Left cardiac atrium (tissue), 4 donors: ENCODE data around the gene PCGF2. TPM values are rescaled to one million over a fixed set of nuclear protein-coding genes. Genes with fewer than 3 reads are reported as not detected.
"Not testable (repeated sequence)": the region's sequence is repeated elsewhere in the genome, so short reads cannot be mapped to it uniquely, and the experiment has no call there.

Experiments
- ATAC-seq, 2 donors: fragments of 200-7000 bp; cut with Tn5 transposase; one replicate each; pipeline ENCODE4 v1.9.1; 2020; ENCODE audit warnings: mild to moderate bottlenecking in 2 of 2, moderate library complexity in 2 of 2
- DNase-seq: peaks from one replicate; pipeline ENCODE4 v3.0.0-alpha.2; 2020
- intact Hi-C, 2 donors: fragments of 100-400 bp; cut with DNase I; formaldehyde crosslinking; loops; one replicate each; pipeline versions ENCODE4 v1.14.1 to v1.15.1; 2022 to 2023
- total RNA-seq, 2 donors: library from RNA; stranded (reverse); fragmentation: NEBNext Ultra II Directional; extraction: Animal tissue kit (Norgen Biotek cat#: 25700); gene quantifications; one replicate each; pipeline ENCODE4 v1.2.1, GENCODE V29; 2021
- donor health status: DM: no; HTN: yes; CAD: no.
- donor health status: DM: no; HTN: yes; CAD: no; lungs with severe emphysema.
- donor health status: DM: yes; HTN: yes; CAD: no.
- donor health status: Dilated cardiomyopathy.

PCGF2 gene
- total RNA-seq, 2 donors from 2014 or later, result 28.2 to 45.2 TPM

GRCh38 chr17:38727736-38728135 is 20.4 kb downstream of the PCGF2 start:
- intact Hi-C loops, result no loop called here
- ATAC-seq (no peak), DNase-seq (no peak)

GRCh38 chr17:38726145-38726544 is 22.0 kb downstream of the PCGF2 start:
- ATAC-seq, intact Hi-C loops, DNase-seq: not testable (repeated sequence)

GRCh38 chr17:38725066-38725465 is 23.1 kb downstream of the PCGF2 start:
- intact Hi-C loops, result no loop called here
- no peak for ATAC-seq

GRCh38 chr17:38724337-38724988 is 23.7 kb downstream of the PCGF2 start:
- DNase-seq (peak; percentile 68), ATAC-seq (peak; percentile 50 to 68)
- intact Hi-C loops, result no loop called here

More at GRCh38 chr17:38725066-38725465, 23.1 kb downstream of the PCGF2 start:
- no peak for DNase-seq

- ATAC-seq (no peak), DNase-seq (no peak)
- intact Hi-C loops, result no loop called here
Observed at GRCh38 chr17:38721802-38722201, 26.3 kb downstream of the PCGF2 start.

GRCh38 chr17:38720941-38721340 is 27.2 kb downstream of the PCGF2 start:
- ATAC-seq (no peak), DNase-seq (no peak)
- intact Hi-C loops, result no loop called here

- DNase-seq (no peak), ATAC-seq (no peak)
- intact Hi-C loops, result no loop called here
Observed at GRCh38 chr17:38719943-38720641, 28.0 kb downstream of the PCGF2 start.

- ATAC-seq (no peak), DNase-seq (no peak)
- intact Hi-C loops, result no loop called here
Observed at GRCh38 chr17:38719289-38719942, 28.7 kb downstream of the PCGF2 start.

- intact Hi-C loops, result no loop called here
- ATAC-seq (no peak), DNase-seq (no peak)
Observed at GRCh38 chr17:38717139-38717745, 30.9 kb downstream of the PCGF2 start.

GRCh38 chr17:38716368-38717005 is 31.6 kb downstream of the PCGF2 start:
- no peak for DNase-seq
- intact Hi-C loops, result no loop called here
- no peak for ATAC-seq

GRCh38 chr17:38715216-38715943 is 32.8 kb downstream of the PCGF2 start:
- DNase-seq (no peak), ATAC-seq (no peak)
- intact Hi-C loops, result no loop called here

- ATAC-seq, result no peak
- intact Hi-C loops, result no loop called here
- DNase-seq, result no peak
Observed at GRCh38 chr17:38713456-38714075, 34.6 kb downstream of the PCGF2 start.

GRCh38 chr17:38712593-38712992 is 35.5 kb downstream of the PCGF2 start:
- intact Hi-C loops, result no loop called here
- ATAC-seq (no peak), DNase-seq (no peak)

- DNase-seq, result peak; percentile 58
- intact Hi-C loops, result no loop called here
- ATAC-seq, result peak; percentile 39 to 49
Observed at GRCh38 chr17:38711792-38712571, 36.2 kb downstream of the PCGF2 start.

- ATAC-seq (no peak), DNase-seq (no peak)
- intact Hi-C loops, result no loop called here
Observed at GRCh38 chr17:38710985-38711384, 37.2 kb downstream of the PCGF2 start.

- no peak for ATAC-seq
- intact Hi-C loops, result no loop called here
- DNase-seq, result no peak
Observed at GRCh38 chr17:38710604-38710962, 37.6 kb downstream of the PCGF2 start.

- intact Hi-C loops, result no loop called here
- no peak for ATAC-seq
- no peak for DNase-seq
Observed at GRCh38 chr17:38709864-38710603, 38.1 kb downstream of the PCGF2 start.
